HL-60 (cell line): Measurements from ENCODE around the gene COLEC11.

ENCODE experiments used
- DNase-seq, 2 experiments: peaks; one replicate each; pipeline ENCODE4 v3.0.0-alpha.2; 2010 to 2020; ENCODE audit warnings: low read depth in 1 of 2, low spot score in 1 of 2
- H3K27ac ChIP-seq: fragments of 250-450 bp; sonication (Bioruptor Pico); replicated peaks from 2 replicates; pipeline ENCODE4 v1.5.1; 2020; ENCODE audit warnings: mild to moderate bottlenecking, moderate library complexity
- H3K27me3 ChIP-seq: fragments of 250-450 bp; sonication (Bioruptor Pico); 2 replicates; pipeline ENCODE4 v1.5.1; 2021; ENCODE audit warnings: mild to moderate bottlenecking, moderate library complexity; ENCODE audit not compliant: insufficient read depth, poor library complexity, severe bottlenecking
- H3K4me3 ChIP-seq: replicated peaks from 2 replicates; pipeline ENCODE4 v1.5.1; 2011; ENCODE audit warnings: mild to moderate bottlenecking, control low read depth, low read length; ENCODE audit not compliant: insufficient read depth
- CTCF ChIP-seq: IDR thresholded peaks from one replicate; pipeline ENCODE4 v1.5.1; 2011; ENCODE audit warnings: low read length, control low read depth, inconsistent platforms; ENCODE audit not compliant: insufficient read depth
- GABPA ChIP-seq: IDR thresholded peaks from 2 replicates; pipeline ENCODE4 v1.6.1; 2012; ENCODE audit warnings: low read depth
- POLR2AphosphoS5 ChIP-seq: IDR thresholded peaks from 2 replicates; pipeline ENCODE4 v1.6.1; 2012; ENCODE audit warnings: low read depth
- REST ChIP-seq: IDR thresholded peaks from 2 replicates; pipeline ENCODE4 v1.6.1; 2012; ENCODE audit warnings: low read depth; ENCODE audit not compliant: insufficient replicate concordance
- SPI1 ChIP-seq: IDR thresholded peaks from 2 replicates; pipeline ENCODE4 v1.6.1; 2012; ENCODE audit warnings: low read depth, mild to moderate bottlenecking, borderline replicate concordance

Gene COLEC11

GRCh38 chr2:3680548-3681345, 85.8 kb downstream of the COLEC11 start:
- H3K27me3 ChIP-seq = peaks cover 2% of the 10 kb centered on the region
- TF ChIP-seq POLR2AphosphoS5 = no peak
- no peak for TF ChIP-seq GABPA
- no peak for TF ChIP-seq SPI1
- no peak for TF ChIP-seq CTCF
- TF ChIP-seq REST = no peak
- DNase-seq = no peak
- H3K4me3 ChIP-seq = no peak overlapping the region
- no peak overlapping the region for H3K27ac ChIP-seq

- no peak overlapping the region for H3K4me3 ChIP-seq
- no peak overlapping the region for H3K27ac ChIP-seq
- H3K27me3 ChIP-seq = peaks cover 2% of the 10 kb centered on the region
- no peak for DNase-seq
- TF ChIP-seq CTCF (no peak), POLR2AphosphoS5 (no peak), GABPA (no peak), REST (no peak), SPI1 (no peak)
Measured at GRCh38 chr2:3681625-3682024, 86.7 kb downstream of the COLEC11 start.

- no peak overlapping the region for H3K27ac ChIP-seq
- H3K27me3 ChIP-seq = peaks cover 2% of the 10 kb centered on the region
- H3K4me3 ChIP-seq = no peak overlapping the region
- DNase-seq = no peak
- no peak for TF ChIP-seq SPI1
Measured at GRCh38 chr2:3682811-3683210, 87.9 kb downstream of the COLEC11 start.

- no peak for DNase-seq
- no peak overlapping the region for H3K4me3 ChIP-seq
- no peak for TF ChIP-seq SPI1
- TF ChIP-seq CTCF = no peak
- TF ChIP-seq REST = no peak
- no peak for TF ChIP-seq POLR2AphosphoS5
- H3K27me3 ChIP-seq = peaks cover 2% of the 10 kb centered on the region
- no peak overlapping the region for H3K27ac ChIP-seq
Measured at GRCh38 chr2:3683748-3684454, 89.0 kb downstream of the COLEC11 start.
